Measurements from ENCODE around the gene OLFM2. TPM values are rescaled to one million over a fixed set of nuclear protein-coding genes. Genes with fewer than 3 reads are reported as not detected.

OLFM2 gene
- total RNA-seq, 1 experiment from 2014 or later: 75.6 TPM

DNA sequence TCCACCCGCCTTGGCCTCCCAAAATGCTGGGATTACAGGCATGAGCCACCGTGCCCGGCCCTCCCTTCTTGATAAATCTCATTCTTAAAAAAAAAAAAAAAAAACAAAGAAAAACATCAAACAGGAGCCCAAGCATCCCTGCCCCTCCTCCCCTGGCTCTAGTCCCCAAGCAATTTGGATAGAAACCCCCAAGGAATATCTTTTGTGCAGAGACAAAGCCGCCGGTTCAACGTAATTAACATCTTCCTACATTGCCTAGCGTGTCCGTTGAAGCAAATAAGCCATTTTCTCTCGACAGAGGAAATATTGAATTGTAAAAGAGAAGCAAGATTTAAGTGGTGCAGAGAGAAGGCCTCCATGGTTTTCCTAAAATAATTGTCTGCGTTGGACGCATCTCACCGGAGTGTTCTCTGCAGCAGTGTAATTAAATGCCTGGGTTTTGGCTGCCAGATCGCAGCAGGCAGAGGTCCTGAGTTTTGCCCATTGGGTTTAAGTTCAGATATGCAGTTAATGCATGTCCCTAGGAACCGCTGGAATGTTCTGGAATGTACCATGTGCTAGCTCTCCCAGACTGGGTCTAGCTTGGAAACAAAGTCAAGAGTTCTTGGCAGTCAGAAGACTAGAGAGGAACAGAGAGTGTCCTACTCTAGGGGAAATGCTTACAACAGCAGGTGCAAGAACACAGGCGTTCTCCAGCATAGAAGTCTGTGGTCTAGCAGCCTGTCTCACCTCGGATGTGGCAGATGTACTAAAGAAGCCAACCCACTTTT lies 70.4 kb downstream of the OLFM2 start:
- Histone ChIP-seq H2BK5ac (ENCODE audit: insufficient read length, low read length) (no peak overlapping the region), H2BK15ac (ENCODE audit: low read depth, low read length) (no peak overlapping the region), H2BK120ac (ENCODE audit: low read depth, low read length, poor library complexity, severe bottlenecking) (no peak overlapping the region), H3K9me3 (ENCODE audit: control insufficient read depth, low read depth, low read length) (no peaks in the 10 kb centered on the region), H3K27ac (ENCODE audit: insufficient read length, low read depth, low read length) (no peak overlapping the region), H3K18ac (ENCODE audit: insufficient read length, low read depth, low read length) (no peak overlapping the region), H3K4ac (ENCODE audit: low read depth, low read length) (no peak overlapping the region), H3K4me2 (ENCODE audit: insufficient read depth, insufficient read length, low read length) (no peak overlapping the region), H3K56ac (ENCODE audit: insufficient read length, low read depth, low read length) (no peak overlapping the region), H4K8ac (replicated peaks; ENCODE audit: insufficient read length, low read depth, low read length) (no peak overlapping the region), H3K14ac (ENCODE audit: insufficient read depth, low read length) (no peak overlapping the region), H3K9ac (ENCODE audit: extremely low read depth, insufficient read length, low read length) (no peak overlapping the region), H3K79me2 (ENCODE audit: insufficient read depth, low read length) (no peaks in the 10 kb centered on the region), H2AFZ (ENCODE audit: low read length) (no peak overlapping the region), H3K4me1 (ENCODE audit: insufficient read depth, low read length) (no peaks in the 10 kb centered on the region), H3K27me3 (ENCODE audit: insufficient read depth, low read length) (no peaks in the 10 kb centered on the region), H3K23me2 (ENCODE audit: insufficient read length, low read depth, low read length, poor library complexity, severe bottlenecking) (no peaks in the 10 kb centered on the region), H3K23ac (ENCODE audit: insufficient read length, low read depth, low read length) (no peak overlapping the region), H3T11ph (ENCODE audit: low read length) (no peak overlapping the region), H2BK12ac (ENCODE audit: insufficient read length, low read depth, low read length) (no peak overlapping the region), H4K20me1 (ENCODE audit: control insufficient read depth, insufficient read depth, insufficient read length) (no peaks in the 10 kb centered on the region), H2AK5ac (ENCODE audit: insufficient read length, low read length) (no peak overlapping the region), H3K79me1 (ENCODE audit: insufficient read depth, low read depth, low read length, poor library complexity, severe bottlenecking) (no peaks in the 10 kb centered on the region), H4K5ac (ENCODE audit: insufficient read length, low read depth, low read length) (no peak overlapping the region), H4K91ac (ENCODE audit: insufficient read length, low read depth, low read length) (no peak overlapping the region), H2BK20ac (ENCODE audit: low read depth, low read length, poor library complexity, severe bottlenecking) (no peak overlapping the region)
- Mint-ChIP-seq H3K4me1 (peaks cover 6 to 22% of the 10 kb centered on the region in 2 experiments), H3K4me3 (no peak overlapping the region), H3K27ac (peak overlapping the region; percentile 12 to 66 (median 60); a peak in 6 of 7 replicates), H3K9me3 (no peaks in the 10 kb centered on the region), H3K27me3 (ENCODE audit: low read depth) (no peaks in the 10 kb centered on the region), H3K36me3 (ENCODE audit: insufficient read depth in 1 of 3, low read depth in 3 of 3) (0 out of 7 replicates have a peak, but pooled peaks cover 0 to 7% (median 0%) of the 10 kb centered on the region in 3 experiments)
- no CpG with 5 or more reads among the region's 16 CpGs for WGBS (ENCODE audit: extremely low coverage, insufficient read length, low lambda C conversion rate)
- TF ChIP-seq, protein P1, sequence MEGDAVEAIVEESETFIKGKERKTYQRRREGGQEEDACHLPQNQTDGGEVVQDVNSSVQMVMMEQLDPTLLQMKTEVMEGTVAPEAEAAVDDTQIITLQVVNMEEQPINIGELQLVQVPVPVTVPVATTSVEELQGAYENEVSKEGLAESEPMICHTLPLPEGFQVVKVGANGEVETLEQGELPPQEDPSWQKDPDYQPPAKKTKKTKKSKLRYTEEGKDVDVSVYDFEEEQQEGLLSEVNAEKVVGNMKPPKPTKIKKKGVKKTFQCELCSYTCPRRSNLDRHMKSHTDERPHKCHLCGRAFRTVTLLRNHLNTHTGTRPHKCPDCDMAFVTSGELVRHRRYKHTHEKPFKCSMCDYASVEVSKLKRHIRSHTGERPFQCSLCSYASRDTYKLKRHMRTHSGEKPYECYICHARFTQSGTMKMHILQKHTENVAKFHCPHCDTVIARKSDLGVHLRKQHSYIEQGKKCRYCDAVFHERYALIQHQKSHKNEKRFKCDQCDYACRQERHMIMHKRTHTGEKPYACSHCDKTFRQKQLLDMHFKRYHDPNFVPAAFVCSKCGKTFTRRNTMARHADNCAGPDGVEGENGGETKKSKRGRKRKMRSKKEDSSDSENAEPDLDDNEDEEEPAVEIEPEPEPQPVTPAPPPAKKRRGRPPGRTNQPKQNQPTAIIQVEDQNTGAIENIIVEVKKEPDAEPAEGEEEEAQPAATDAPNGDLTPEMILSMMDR (conservative IDR thresholded peaks at IDR 0.05): no peak
- no peak for DNase-seq
